ENCODE measurements around the gene SPOCK1.

- TF ChIP-seq POLR2A (IDR thresholded peaks at IDR 0.05) = no peak
- TF ChIP-seq, protein P1, sequence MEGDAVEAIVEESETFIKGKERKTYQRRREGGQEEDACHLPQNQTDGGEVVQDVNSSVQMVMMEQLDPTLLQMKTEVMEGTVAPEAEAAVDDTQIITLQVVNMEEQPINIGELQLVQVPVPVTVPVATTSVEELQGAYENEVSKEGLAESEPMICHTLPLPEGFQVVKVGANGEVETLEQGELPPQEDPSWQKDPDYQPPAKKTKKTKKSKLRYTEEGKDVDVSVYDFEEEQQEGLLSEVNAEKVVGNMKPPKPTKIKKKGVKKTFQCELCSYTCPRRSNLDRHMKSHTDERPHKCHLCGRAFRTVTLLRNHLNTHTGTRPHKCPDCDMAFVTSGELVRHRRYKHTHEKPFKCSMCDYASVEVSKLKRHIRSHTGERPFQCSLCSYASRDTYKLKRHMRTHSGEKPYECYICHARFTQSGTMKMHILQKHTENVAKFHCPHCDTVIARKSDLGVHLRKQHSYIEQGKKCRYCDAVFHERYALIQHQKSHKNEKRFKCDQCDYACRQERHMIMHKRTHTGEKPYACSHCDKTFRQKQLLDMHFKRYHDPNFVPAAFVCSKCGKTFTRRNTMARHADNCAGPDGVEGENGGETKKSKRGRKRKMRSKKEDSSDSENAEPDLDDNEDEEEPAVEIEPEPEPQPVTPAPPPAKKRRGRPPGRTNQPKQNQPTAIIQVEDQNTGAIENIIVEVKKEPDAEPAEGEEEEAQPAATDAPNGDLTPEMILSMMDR (IDR thresholded peaks at IDR 0.05) = no peak
Measured at GRCh38 chr5:137516961-137517360, 17.8 kb upstream of the SPOCK1 start.

Data from Peyer's patch (tissue), 4 donors.